NCI-H345 treated with DMSO at 0.1 percent for 48 hours (cell line): Measurements from ENCODE around the gene LPGAT1.

Source experiments
- DNase-seq: peaks from one replicate; lab custom pipeline; 2025; ENCODE audit not compliant: unreplicated experiment; lab: John Stamatoyannopoulos, UW

The LPGAT1 gene

GRCh38 chr1:211764701-211765100 lies 65.9 kb downstream of the LPGAT1 start:
- DNase-seq: no peak

DNA sequence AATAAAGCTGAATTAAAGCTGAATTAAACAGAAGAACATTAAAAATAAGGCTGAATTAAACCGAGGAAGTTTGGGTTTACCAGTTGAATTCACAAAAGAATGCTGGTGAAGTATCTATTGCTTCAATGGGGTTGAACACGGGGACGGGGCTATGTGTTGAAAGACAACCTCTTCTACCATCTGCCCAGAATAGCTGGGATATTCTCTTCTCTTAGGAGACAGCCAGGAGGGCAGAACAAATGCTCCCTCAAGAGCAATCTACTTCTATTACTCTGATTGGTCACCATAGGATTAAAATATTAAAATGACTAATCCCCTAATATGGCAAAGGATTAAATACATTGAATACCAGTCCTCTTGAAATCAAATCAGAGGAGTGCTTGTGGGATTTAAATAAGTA lies 68.4 kb downstream of the LPGAT1 start:
- no peak for DNase-seq

- no peak for DNase-seq
Measured at GRCh38 chr1:211761400-211761799, 69.2 kb downstream of the LPGAT1 start.

DNA sequence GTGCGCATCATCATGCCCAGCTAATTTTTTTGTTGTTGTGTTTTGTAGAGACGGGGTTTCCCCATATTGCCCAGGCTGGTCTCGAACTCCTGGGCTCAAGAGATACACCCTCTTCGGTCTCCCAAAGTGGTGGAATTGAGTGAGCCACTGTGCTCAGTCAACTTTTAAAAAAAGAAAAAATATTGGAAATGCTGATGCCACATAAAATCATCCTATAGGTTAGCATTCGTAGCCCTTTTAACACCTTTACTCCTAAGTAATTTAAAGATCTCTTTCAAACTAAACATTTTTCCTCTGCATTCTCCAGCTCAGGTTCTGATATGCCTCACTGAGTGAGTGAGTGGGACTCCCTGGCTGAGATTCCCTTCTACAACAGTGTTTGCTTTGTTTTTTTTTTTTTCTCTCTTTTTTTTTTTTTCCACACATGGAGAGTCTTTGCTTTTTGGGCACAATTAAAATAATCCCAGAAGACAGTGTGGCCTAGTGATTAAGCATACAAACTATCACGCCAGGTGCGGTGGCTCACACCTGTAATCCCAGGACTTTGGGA lies 74.0 kb downstream of the LPGAT1 start:
- no peak for DNase-seq

GRCh38 chr1:211753649-211754251 lies 76.8 kb downstream of the LPGAT1 start:
- DNase-seq: peak; percentile 18

DNA sequence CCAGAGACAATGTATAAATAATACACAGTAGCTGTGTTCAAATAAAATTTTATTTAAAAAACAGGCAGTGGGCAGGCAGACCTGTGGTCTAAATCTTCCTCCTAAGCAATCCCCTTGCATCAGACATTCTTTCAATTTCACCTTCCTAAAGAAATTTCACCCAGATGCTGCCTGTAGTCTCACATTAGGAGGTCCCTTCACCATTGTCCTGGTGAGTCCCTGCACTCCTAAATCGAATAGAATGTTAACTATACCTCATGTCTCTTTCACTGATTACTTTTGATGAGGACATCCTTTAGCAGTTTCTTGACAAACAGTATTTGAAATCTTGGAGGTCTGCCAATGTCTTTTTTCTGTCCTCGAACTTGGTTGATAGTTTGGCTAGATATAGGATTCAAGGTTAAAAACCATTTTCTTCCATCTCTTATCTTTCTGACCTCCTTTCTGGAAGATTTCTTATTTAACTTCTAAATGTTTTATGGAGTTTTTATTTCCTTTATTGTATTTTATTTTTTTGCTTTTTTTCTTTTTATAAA lies 77.5 kb downstream of the LPGAT1 start:
- no peak for DNase-seq

DNA sequence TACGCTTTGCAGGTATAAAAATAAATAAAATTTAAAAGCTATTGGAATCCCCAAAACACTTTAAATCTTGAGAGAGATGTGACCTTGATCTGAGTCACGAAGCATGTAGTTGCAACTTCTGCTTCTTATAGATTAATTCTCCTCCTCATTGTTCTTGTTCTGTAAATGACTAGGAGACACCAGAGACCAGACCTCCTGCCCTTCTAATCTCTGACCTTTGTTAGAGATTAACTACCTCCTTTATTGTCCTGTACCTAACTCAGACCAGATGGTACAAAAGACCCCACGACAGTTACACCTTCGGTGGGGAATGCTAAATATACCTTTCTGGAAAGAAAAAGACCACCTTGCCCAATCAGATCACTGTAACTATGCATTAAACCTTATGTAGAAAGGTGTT lies 78.2 kb downstream of the LPGAT1 start:
- DNase-seq: no peak

DNA sequence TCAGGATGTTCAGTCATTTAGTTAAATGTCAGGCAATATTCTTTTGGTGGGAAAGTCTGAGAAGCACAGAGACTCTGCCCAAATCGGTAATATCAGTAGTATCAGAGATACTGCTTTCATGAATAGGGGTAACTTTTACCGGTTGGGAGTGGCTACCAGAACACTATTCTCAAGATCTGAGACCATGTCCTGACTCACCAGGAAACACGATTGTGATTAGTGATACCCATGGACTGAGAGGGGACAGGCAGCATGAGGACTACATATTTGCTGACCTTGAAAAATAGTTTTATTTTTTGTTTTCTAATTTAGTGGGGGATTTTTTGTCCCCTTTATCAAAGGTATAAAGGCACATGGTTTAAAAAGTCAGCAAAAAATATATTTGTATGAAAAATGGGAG lies 79.1 kb downstream of the LPGAT1 start:
- DNase-seq: no peak

- no peak for DNase-seq
Measured at GRCh38 chr1:211750599-211750998, 80.0 kb downstream of the LPGAT1 start.

GRCh38 chr1:211749251-211749650 lies 81.3 kb downstream of the LPGAT1 start:
- no peak for DNase-seq

- no peak for DNase-seq
Measured at GRCh38 chr1:211748810-211749209, 81.8 kb downstream of the LPGAT1 start.

GRCh38 chr1:211742889-211743529 lies 87.6 kb downstream of the LPGAT1 start:
- no peak for DNase-seq

DNA sequence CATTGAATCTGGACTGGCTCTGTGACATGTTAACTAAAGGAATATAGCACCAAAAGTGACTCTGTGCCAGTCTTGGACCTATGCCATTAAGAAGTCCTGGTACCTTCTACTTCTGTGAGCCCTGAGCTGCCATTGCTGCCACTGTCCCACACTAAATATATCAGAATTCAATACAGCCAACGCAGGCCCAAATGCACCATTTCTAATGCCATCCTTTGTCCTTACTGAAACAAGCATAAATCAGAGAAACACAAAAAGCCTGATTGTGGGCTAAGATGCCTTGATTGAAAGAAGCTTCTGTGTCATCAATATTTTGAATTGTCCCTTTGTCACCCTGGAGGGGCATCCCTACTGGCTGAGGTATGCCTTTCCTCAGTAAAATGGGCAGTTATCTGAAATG lies 88.3 kb downstream of the LPGAT1 start:
- no peak for DNase-seq

GRCh38 chr1:211741788-211742187 lies 88.8 kb downstream of the LPGAT1 start:
- no peak for DNase-seq

DNA sequence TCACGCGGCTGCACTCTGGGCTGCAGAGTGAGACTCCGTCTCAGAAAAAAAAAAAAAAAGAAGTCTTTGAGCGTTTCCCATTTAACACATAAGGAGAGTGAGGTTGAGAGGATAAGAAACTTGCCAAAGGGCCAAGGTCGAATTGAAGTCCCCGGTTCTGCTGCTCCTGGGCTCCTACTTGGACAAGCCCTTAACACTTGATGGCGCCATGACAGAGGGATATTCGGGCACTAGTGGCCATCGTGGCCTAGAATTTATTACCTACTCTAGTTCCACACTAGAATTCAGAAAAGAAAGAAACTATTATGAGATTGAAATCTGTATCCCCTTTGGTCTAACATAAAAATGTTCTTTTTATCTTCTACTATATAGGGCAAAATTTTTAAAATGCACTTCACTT lies 89.4 kb downstream of the LPGAT1 start:
- DNase-seq: no peak

- no peak for DNase-seq
Measured at GRCh38 chr1:211739671-211740411, 90.7 kb downstream of the LPGAT1 start.

DNA sequence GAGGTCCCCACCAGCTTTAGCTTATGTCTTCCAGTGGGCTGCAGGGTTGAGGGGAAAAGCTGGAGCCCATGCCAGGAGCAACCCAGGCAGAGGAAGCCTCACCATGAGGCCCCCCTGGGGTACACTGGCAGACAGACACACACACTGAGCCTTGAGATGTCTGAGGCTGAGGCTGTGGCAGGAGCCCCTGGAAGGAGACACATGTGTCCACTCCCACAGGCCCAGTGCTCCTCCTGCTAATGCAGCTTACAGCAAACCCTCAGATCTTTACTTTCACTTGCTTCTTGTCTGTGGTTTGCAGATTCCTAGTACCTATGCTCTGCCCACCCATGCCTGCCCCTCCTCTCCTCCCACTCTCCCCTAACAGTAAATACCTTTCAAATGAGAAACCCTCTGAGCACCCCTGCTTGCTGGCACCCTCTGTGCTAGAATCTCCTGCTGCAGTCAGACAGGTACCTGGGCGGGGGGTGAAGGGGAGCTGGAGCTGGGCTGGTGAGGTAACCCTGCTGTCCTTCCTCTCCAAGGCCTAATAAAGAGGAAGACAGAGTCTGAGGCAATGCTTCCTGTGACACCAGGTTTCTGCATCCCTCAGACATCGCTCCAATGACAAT lies 91.8 kb downstream of the LPGAT1 start:
- DNase-seq: no peak

DNA sequence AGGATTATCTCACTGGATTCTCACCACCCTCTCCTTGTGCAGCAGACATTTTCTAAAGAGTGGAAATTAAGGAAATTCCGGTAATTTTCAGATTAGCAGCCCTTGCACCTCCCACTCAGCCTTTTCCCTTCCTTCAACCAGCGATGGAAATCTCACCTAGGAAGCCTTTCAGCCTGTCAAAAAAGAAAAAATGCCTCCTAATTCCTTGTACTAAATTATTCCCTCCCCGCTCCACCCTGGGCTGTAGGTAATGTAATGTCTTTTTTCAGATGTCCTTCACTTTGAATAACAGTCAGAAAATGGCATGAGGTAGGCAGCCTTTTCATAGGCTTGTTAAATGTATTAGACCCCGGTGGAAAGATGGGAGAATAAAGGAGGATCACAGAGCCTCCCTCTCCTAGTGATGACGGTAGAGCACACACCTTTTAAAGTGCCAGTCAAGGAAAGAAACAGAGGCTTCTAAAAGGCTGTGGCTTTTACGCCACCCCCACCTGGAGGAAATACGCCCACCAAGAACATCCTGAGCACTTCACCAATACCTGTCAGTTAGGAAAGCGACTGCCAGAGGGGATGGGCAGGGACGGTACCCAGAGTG lies 92.4 kb downstream of the LPGAT1 start:
- no peak for DNase-seq

DNA sequence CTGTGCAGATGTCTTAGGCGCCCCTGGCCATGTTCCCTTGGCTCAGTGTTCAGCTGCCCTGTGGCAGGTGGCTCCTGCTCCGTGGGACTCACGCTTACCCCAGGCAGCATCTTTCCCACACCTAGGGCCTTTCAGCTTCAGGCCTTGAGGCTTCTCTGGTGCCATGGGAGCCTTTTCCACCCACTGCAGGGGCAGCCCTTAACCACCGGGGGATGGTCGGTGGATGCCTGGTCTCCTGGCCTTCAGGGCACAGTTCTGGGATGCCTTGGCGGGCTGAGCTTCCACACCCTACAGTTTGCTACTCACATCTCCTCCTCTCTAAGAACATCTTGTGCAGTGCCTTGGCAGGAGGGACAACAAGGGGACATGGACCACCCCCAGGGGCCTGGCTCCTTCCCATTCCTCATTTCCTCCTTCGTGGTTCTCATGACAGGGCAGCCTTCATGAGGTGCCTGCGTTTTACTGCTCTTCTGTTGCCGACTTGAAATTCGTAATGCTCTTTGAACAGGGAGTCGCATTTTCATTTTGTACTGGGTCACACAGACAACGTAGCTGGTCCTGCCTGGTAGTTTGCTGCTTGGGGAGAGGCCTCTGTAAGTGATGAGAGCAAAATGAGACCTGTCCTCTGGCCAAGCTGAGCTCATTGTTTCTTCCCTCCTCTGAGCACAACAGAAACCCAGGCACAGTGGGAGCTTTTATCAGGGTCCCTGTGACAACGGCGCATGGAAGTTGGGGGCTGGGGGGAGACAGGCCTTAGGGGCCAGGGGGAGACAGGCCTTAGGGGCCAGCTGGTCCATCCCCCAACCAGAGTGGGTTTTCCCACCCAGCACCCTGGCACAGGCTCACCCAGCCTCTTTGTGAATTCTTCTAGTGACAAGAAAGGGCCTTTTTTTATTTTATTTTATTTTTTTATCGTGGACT lies 93.2 kb downstream of the LPGAT1 start:
- no peak for DNase-seq

DNA sequence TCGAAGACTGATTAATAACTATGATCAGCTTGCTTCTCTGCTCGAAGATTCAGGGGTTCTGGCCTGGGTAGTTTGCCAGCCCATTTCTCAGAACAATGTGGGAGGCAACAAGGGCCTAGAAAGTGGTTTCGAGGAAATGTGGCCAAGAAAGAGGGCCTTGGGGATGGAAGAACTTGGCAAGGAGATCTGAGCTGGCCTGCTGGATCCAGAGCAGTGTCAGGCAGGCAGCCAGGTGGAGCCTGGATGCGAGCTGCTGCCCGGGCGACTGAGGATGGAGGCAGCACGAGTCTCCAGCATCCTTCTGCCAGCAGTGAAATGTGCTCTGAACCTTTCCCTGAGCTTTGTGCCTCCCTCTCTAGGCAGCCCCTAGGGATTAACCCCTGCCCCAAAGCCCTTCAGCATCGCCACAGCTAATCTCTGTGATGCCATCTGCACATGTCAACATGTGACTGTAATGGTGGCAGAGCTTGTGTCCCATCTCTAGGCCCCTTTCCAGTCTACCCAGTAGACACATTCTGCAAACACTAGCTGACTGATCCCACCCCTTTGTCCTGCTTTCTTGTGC lies 94.1 kb downstream of the LPGAT1 start:
- DNase-seq: no peak
